OCI-LY7 (cell line): ENCODE data around the gene TPM4. TPM values are rescaled to one million over a fixed set of nuclear protein-coding genes. Genes with fewer than 3 reads are reported as not detected.

Experiments
- BruUV-seq: library from RNA; stranded (reverse); fragments of 400-500 nt; replicated peaks from 2 replicates; lab custom pipeline; 2021; lab: Mats Ljungman, UMichigan
- CTCF ChIA-PET: fragments of 300-600 bp; sonication (Branson Sonifier 250); formaldehyde crosslinking; loops from one replicate; lab custom pipeline; 2022; ENCODE audit warnings: antibody characterized with exemption; ENCODE audit not compliant: unreplicated experiment; lab: Charles Lee
- POLR2A ChIA-PET: fragments of 300-600 bp; sonication (Branson Sonifier 250); formaldehyde crosslinking; loops from one replicate; lab custom pipeline; 2022; ENCODE audit warnings: antibody characterized with exemption; lab: Charles Lee
- DNase-seq: peaks from one replicate; pipeline ENCODE4 v3.0.0-alpha.2; 2015; ENCODE audit warnings: low spot score
- H2AFZ ChIP-seq: fragments of 200-600 bp; sonication (generic), shearing (Covaris generic); 2 replicates; pipeline ENCODE4 v1.6.1; 2014; ENCODE audit warnings: mild to moderate bottlenecking, antibody characterized with exemption, low read length, moderate library complexity
- H3K27ac ChIP-seq: fragments of 200-600 bp; sonication (generic); 2 replicates; pipeline ENCODE4 v1.5.1; 2014; ENCODE audit warnings: mixed run types, low read depth, mild to moderate bottlenecking, moderate library complexity, low read length, inconsistent platforms; ENCODE audit not compliant: poor library complexity, severe bottlenecking
- H3K36me3 ChIP-seq: fragments of 200-600 bp; sonication (generic); 2 replicates; pipeline ENCODE4 v1.6.1; 2014; ENCODE audit warnings: mild to moderate bottlenecking, antibody characterized with exemption, low read length, moderate library complexity, mixed read lengths; ENCODE audit not compliant: insufficient read depth
- H3K4me1 ChIP-seq: fragments of 200-600 bp; sonication (generic); 2 replicates; pipeline ENCODE4 v1.5.1; 2014; ENCODE audit warnings: mild to moderate bottlenecking, low read length; ENCODE audit not compliant: insufficient read depth, poor library complexity, severe bottlenecking
- H3K4me2 ChIP-seq: fragments of 200-600 bp; sonication (generic); 2 replicates; pipeline ENCODE4 v1.6.1; 2014; ENCODE audit warnings: mild to moderate bottlenecking, low read length
- H3K4me3 ChIP-seq: fragments of 200-600 bp; sonication (generic); 2 replicates; pipeline ENCODE4 v1.5.1; 2014; ENCODE audit warnings: mild to moderate bottlenecking, low read depth, low read length; ENCODE audit not compliant: poor library complexity, severe bottlenecking
- H3K79me2 ChIP-seq: fragments of 200-600 bp; sonication (generic); 2 replicates; pipeline ENCODE4 v1.6.1; 2016; ENCODE audit warnings: low read depth, mild to moderate bottlenecking, low read length, moderate library complexity, mixed read lengths; ENCODE audit not compliant: insufficient read depth
- H3K9me2 ChIP-seq: fragments of 200-600 bp; sonication (generic); 2 replicates; pipeline ENCODE4 v1.6.1; 2016; ENCODE audit warnings: mild to moderate bottlenecking, low read length, mixed read lengths; ENCODE audit not compliant: insufficient read depth
- H3K9me3 ChIP-seq: fragments of 200-600 bp; sonication (generic); 2 replicates; pipeline ENCODE4 v1.6.1; 2014; ENCODE audit warnings: mild to moderate bottlenecking, mixed run types, low read length, mixed read lengths
- H4K20me1 ChIP-seq: fragments of 200-600 bp; sonication (generic); 2 replicates; pipeline ENCODE4 v1.6.1; 2014; ENCODE audit warnings: mild to moderate bottlenecking, antibody characterized with exemption, low read length, moderate library complexity, mixed read lengths; ENCODE audit not compliant: insufficient read depth
- EZH2phosphoT487 ChIP-seq: fragments of 200-600 bp; sonication (generic); IDR thresholded peaks from 2 replicates; pipeline ENCODE4 v1.6.1; 2018; ENCODE audit warnings: low read depth, borderline replicate concordance, mild to moderate bottlenecking, mixed run types, antibody characterized with exemption, low read length, moderate library complexity, mixed read lengths
- intact Hi-C: fragments of 100-400 bp; cut with micrococcal nuclease; formaldehyde crosslinking; loops from one replicate; pipeline ENCODE4 v1.10.0; 2022; ENCODE audit not compliant: unreplicated experiment
- total RNA-seq, 2 experiments: library from RNA; depleted of rRNA in 1 of 2; stranded (reverse); fragments of >200 nt in 1 of 2; shearing (Covaris generic) in 1 of 2; gene quantifications; 2 replicates each; pipeline ENCODE4 v1.2.3, GENCODE V29; 2014 to 2022
- TF ChIP-seq, protein P1 (sequence below): fragments of 200-600 bp; sonication (generic); conservative IDR thresholded peaks from 2 replicates; pipeline ENCODE4 v1.5.1; 2014; ENCODE audit warnings: mild to moderate bottlenecking, antibody characterized with exemption, low read length, moderate library complexity, mixed read lengths

Gene TPM4
- total RNA-seq, 2 experiments from 2014 or later, result 98.1 to 111 TPM

DNA sequence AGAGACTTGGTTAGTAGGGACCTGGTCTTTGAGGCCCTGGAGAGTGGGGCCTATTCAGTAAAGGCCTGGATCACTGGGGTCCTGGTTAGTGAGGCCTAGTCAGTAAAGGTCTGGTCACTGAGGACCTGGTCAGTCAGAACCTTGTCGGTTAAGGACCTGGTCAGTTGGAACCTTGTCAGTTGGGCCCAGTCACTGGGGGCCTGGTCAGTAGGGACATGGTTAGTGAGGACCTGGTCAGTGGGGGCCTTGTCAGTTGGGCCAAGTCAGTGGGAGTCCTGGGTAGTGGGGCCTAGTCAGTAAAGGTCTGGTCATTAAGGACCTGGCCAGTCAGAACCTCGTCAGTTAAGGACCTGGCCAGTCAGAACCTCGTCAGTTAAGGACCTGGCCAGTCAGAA is 43.2 kb upstream of the TPM4 start:
- H3K9me3 ChIP-seq, result no peaks in the 10 kb centered on the region
- no peak overlapping the region for H2AFZ ChIP-seq
- H3K27ac ChIP-seq, result no peak overlapping the region
- BruUV-seq, result no TSS peak
- no peaks in the 10 kb centered on the region for H3K9me2 ChIP-seq
- ChIA-PET POLR2A (no interaction called here), CTCF (no interaction called here)
- no peak overlapping the region for H3K4me2 ChIP-seq
- intact Hi-C loops, result no loop called here
- H3K79me2 ChIP-seq, result no peaks in the 10 kb centered on the region
- H3K36me3 ChIP-seq, result no peaks in the 10 kb centered on the region
- TF ChIP-seq, protein P1, sequence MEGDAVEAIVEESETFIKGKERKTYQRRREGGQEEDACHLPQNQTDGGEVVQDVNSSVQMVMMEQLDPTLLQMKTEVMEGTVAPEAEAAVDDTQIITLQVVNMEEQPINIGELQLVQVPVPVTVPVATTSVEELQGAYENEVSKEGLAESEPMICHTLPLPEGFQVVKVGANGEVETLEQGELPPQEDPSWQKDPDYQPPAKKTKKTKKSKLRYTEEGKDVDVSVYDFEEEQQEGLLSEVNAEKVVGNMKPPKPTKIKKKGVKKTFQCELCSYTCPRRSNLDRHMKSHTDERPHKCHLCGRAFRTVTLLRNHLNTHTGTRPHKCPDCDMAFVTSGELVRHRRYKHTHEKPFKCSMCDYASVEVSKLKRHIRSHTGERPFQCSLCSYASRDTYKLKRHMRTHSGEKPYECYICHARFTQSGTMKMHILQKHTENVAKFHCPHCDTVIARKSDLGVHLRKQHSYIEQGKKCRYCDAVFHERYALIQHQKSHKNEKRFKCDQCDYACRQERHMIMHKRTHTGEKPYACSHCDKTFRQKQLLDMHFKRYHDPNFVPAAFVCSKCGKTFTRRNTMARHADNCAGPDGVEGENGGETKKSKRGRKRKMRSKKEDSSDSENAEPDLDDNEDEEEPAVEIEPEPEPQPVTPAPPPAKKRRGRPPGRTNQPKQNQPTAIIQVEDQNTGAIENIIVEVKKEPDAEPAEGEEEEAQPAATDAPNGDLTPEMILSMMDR, result no peak
- no peak for TF ChIP-seq EZH2phosphoT487
- H3K4me3 ChIP-seq, result no peak overlapping the region
- no peaks in the 10 kb centered on the region for H4K20me1 ChIP-seq
- no peak for DNase-seq
- H3K4me1 ChIP-seq, result no peaks in the 10 kb centered on the region

DNA sequence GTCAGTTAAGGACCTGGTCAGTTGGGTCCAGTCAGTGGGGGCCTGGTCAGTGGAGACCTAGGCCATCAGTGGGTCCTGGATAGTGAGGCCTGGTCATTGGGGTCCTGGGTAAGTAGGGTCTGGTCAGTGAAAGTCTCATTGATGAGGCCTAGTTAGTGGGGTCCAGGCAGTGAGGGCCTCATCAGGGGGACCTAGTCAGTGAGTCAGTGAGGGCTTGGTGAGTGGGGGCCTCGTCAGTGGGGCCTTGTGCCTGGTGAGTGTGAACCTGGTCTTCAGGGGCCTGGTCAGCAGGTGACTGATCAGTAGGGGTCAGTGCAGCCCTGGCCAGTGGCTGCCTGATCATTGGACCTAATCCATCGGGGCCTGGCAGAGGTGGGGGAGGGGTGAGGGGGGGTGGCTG is 42.6 kb upstream of the TPM4 start:
- no peaks in the 10 kb centered on the region for H3K79me2 ChIP-seq
- H3K27ac ChIP-seq, result no peak overlapping the region
- intact Hi-C loops, result no loop called here
- no peak overlapping the region for H2AFZ ChIP-seq
- BruUV-seq, result no TSS peak
- ChIA-PET CTCF (no interaction called here), POLR2A (no interaction called here)
- no peaks in the 10 kb centered on the region for H3K4me1 ChIP-seq
- no peaks in the 10 kb centered on the region for H3K9me2 ChIP-seq
- TF ChIP-seq, protein P1, result no peak
- no peaks in the 10 kb centered on the region for H4K20me1 ChIP-seq
- no peaks in the 10 kb centered on the region for H3K36me3 ChIP-seq
- no peak overlapping the region for H3K4me2 ChIP-seq
- no peaks in the 10 kb centered on the region for H3K9me3 ChIP-seq
- no peak for DNase-seq
- no peak overlapping the region for H3K4me3 ChIP-seq

DNA sequence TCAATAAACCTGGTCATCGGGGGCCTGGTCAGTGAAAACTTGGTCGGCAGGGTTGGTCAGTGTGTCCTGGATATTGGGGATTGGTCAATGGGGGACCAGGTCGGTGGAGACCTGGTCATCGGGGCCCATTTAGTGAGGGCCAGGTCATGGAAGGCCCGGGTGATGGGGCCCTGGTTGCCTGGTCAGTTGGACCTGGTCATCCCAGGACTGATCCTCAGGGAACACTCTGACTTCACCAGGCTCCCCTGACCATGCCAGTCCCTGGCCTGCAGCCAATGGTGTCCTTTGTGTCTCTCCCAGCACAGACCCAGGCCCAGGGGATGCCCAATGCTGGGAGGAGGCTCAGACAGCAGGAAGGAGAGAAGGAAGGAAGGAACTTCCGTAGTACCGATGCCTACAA is 42.1 kb upstream of the TPM4 start:
- ChIA-PET CTCF (no interaction called here), POLR2A (interaction anchor here (0.6 kb wide), 1 partner anchor 1080 kb away, joined by 3 read pairs; no protein-coding TSS in a partner anchor)
- H3K4me1 ChIP-seq, result no peaks in the 10 kb centered on the region
- no peaks in the 10 kb centered on the region for H3K9me3 ChIP-seq
- TF ChIP-seq EZH2phosphoT487, result no peak
- TF ChIP-seq, protein P1, result no peak
- DNase-seq, result no peak
- no peak overlapping the region for H2AFZ ChIP-seq
- intact Hi-C loops, result no loop called here
- H3K4me2 ChIP-seq, result no peak overlapping the region
- no TSS peak for BruUV-seq
- H3K79me2 ChIP-seq, result no peaks in the 10 kb centered on the region
- no peaks in the 10 kb centered on the region for H3K9me2 ChIP-seq
- no peak overlapping the region for H3K4me3 ChIP-seq
- H4K20me1 ChIP-seq, result no peaks in the 10 kb centered on the region
- H3K27ac ChIP-seq, result no peak overlapping the region
- H3K36me3 ChIP-seq, result no peaks in the 10 kb centered on the region
